ENCODE data around the gene TRPV4. TPM values are rescaled to one million over a fixed set of nuclear protein-coding genes. Genes with fewer than 3 reads are reported as not detected.

Gene TRPV4
- total and polyA plus RNA-seq, 2 donors (not counting 3 experiments of a cell fraction or from before 2014, with no cell fraction given): 8.8 to 22.3 TPM

DNA sequence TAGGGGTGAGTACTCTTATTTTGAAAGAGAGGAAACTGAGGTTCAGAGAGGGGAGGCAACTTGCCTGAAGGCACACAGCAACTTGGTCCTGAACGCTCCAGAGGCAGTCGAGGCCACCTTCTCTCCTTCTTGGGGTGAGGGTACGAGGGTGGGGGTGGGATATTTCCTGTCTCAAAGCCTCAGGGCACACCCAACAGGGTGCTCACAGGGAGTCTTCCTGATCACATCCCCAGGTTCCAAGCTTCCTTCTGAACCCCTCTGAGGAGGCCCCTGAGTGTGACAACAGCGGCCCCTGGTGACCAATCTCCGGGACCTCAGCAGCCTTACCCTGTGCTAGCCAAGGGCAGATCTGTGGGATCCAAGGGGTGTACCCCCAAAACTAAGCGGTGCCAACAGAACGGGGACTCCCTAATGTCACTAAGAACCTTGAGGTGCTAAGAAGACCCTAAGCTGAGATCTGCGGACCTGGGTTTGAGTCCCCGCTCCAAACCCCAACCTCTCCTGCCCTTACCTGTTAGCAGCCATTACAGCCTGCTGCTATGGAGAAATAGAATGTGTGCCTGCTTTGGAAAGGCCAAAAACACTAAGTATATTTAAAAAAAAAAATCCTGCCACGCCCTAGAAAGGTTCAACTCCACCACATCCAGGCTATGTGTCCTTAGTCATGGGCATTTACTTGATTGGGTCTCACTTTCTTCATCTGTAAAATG is 57.9 kb downstream of the TRPV4 start:
- dilution Hi-C loops (cut with MboI; ENCODE audit: extremely low pct_ligation_motif_present, low sequenced_read_pairs) (no loop called here), intact Hi-C loops (cut with micrococcal nuclease) (loop anchor here (1.0 to 5.0 kb wide), 6 partner anchors 58 to 347 kb away; partner anchors contain the start of genes MMAB and MVK)
- Histone ChIP-seq H2AFZ (ENCODE audit: low read depth, low read length) (no peak overlapping the region), H3K27me3 (ENCODE audit: control insufficient read depth in 2 of 2, insufficient read depth in 2 of 2, low read length in 2 of 2) (no peaks in the 10 kb centered on the region), H3K79me2 (ENCODE audit: control insufficient read depth, insufficient read depth, low read length) (no peaks in the 10 kb centered on the region), H3K9ac (replicated peaks; ENCODE audit: extremely low read depth, insufficient read depth, low read length) (no peak overlapping the region), H3K9me3 (replicated peaks; ENCODE audit: control insufficient read depth, insufficient read depth, low read length) (no peaks in the 10 kb centered on the region), H3K4me3 (replicated peaks in 1 of 3; ENCODE audit: insufficient read depth in 1 of 3, low read depth in 1 of 3, low read length in 3 of 3) (no peak overlapping the region), H3K4me2 (ENCODE audit: insufficient read depth, low read length) (no peak overlapping the region), H3K4me1 (ENCODE audit: control insufficient read depth, extremely low read depth, insufficient read depth, low read length) (no peaks in the 10 kb centered on the region), H3K27ac (ENCODE audit: insufficient read depth, low read depth, low read length) (no peak overlapping the region), H3K9me1 (replicated peaks; ENCODE audit: control insufficient read depth, extremely low read depth, insufficient read depth, low read length) (no peaks in the 10 kb centered on the region), H3K36me3 (ENCODE audit: control insufficient read depth in 2 of 2, extremely low read depth in 1 of 2, insufficient read depth in 2 of 2, low read length in 2 of 2) (no peaks in the 10 kb centered on the region), H4K20me1 (replicated peaks; ENCODE audit: control insufficient read depth, extremely low read depth, insufficient read depth, low read length) (no peaks in the 10 kb centered on the region)
- DNase-seq (ENCODE audit: low read depth, low spot score) (peak; percentile 62), FAIRE-seq (peak; percentile 85)
- no TSS peak for BruUV-seq (replicated peaks)
- no peak for TF ChIP-seq JUN (IDR thresholded peaks at IDR 0.05; ENCODE audit: borderline replicate concordance, insufficient read depth, insufficient read length, low read depth)
- TF ChIP-seq, protein P1, sequence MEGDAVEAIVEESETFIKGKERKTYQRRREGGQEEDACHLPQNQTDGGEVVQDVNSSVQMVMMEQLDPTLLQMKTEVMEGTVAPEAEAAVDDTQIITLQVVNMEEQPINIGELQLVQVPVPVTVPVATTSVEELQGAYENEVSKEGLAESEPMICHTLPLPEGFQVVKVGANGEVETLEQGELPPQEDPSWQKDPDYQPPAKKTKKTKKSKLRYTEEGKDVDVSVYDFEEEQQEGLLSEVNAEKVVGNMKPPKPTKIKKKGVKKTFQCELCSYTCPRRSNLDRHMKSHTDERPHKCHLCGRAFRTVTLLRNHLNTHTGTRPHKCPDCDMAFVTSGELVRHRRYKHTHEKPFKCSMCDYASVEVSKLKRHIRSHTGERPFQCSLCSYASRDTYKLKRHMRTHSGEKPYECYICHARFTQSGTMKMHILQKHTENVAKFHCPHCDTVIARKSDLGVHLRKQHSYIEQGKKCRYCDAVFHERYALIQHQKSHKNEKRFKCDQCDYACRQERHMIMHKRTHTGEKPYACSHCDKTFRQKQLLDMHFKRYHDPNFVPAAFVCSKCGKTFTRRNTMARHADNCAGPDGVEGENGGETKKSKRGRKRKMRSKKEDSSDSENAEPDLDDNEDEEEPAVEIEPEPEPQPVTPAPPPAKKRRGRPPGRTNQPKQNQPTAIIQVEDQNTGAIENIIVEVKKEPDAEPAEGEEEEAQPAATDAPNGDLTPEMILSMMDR (IDR thresholded peaks at IDR 0.05; ENCODE audit: extremely low read depth in 1 of 2, insufficient read depth in 1 of 2, low read depth in 1 of 2, low read length in 2 of 2): peak; percentile 91
- POLR2A ChIA-PET: no interaction called here
- CTCF ChIA-PET: interaction anchor here (0.5 to 7.3 kb wide), 44 partner anchors 9 to 382 kb away, joined by 3 to 252 read pairs (median 4); partner anchors contain the start of genes MMAB, MVK and TRPV4

DNA sequence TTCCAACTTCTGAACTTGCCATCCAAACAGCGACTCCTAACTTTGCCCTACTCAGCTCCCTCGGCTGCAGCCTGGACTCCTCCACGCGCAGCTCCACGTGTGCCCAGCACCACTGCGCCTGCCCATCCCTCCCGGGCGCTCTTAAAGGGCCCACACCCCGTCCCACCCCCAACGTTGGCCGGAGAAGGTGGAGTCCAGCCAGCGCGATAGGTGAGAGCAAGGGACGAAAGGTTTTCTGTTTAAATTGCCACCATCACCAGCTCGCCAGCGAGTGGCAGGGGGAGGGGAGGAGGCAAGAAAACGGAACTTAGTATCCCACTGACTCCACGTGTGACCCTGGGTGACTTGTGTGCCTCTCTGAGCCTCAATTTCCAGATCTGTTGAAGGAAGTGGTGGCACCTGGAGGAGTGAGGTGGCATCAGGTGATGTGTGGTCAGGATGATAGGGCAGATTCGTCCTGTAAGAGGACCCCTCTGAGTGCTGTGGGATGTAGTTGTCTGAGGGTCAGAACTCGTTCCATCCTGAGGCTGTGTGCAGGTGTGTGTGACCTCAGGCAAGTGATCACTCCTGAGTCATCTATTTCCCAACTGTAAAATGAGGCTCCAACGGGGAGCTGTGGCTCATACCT is 59.7 kb downstream of the TRPV4 start:
- H4K20me1 ChIP-seq (replicated peaks; ENCODE audit: control insufficient read depth, extremely low read depth, insufficient read depth, low read length): no peaks in the 10 kb centered on the region
- H3K4me2 ChIP-seq (ENCODE audit: insufficient read depth, low read length): no peak overlapping the region
- CTCF ChIA-PET: interaction anchor here (0.7 to 7.3 kb wide), 9 partner anchors 39 to 346 kb away, joined by 3 to 252 read pairs (median 11); no protein-coding TSS in a partner anchor
- FAIRE-seq (no peak), DNase-seq (ENCODE audit: low read depth, low spot score) (no peak)
- POLR2A ChIA-PET: no interaction called here
- H3K9me1 ChIP-seq (replicated peaks; ENCODE audit: control insufficient read depth, extremely low read depth, insufficient read depth, low read length): no peaks in the 10 kb centered on the region
- no peaks in the 10 kb centered on the region for H3K4me1 ChIP-seq (ENCODE audit: control insufficient read depth, extremely low read depth, insufficient read depth, low read length)
- no peak overlapping the region for H3K9ac ChIP-seq (replicated peaks; ENCODE audit: extremely low read depth, insufficient read depth, low read length)
- no peaks in the 10 kb centered on the region for H3K36me3 ChIP-seq (ENCODE audit: control insufficient read depth in 2 of 2, extremely low read depth in 1 of 2, insufficient read depth in 2 of 2, low read length in 2 of 2)
- no peak overlapping the region for H2AFZ ChIP-seq (ENCODE audit: low read depth, low read length)
- TF ChIP-seq FOS (IDR thresholded peaks at IDR 0.05; ENCODE audit: borderline replicate concordance, insufficient read depth, low read length) (no peak), MYC (IDR thresholded peaks at IDR 0.05; ENCODE audit: low read depth, low read length) (no peak), EZH2 (IDR thresholded peaks at IDR 0.05; ENCODE audit: borderline replicate concordance, low read depth, low read length, severe bottlenecking) (no peak), POLR2A (IDR thresholded peaks at IDR 0.05; ENCODE audit: low read depth, low read length) (no peak), GATA2 (IDR thresholded peaks at IDR 0.05; ENCODE audit: insufficient read depth, insufficient read length, low read depth, low read length) (no peak), JUN (IDR thresholded peaks at IDR 0.05; ENCODE audit: borderline replicate concordance, insufficient read depth, insufficient read length, low read depth) (no peak), POLR2AphosphoS5 (IDR thresholded peaks at IDR 0.05; ENCODE audit: insufficient read depth, low read depth, low read length) (no peak)
- TF ChIP-seq, protein P1 (IDR thresholded peaks at IDR 0.05; ENCODE audit: extremely low read depth in 1 of 2, insufficient read depth in 1 of 2, low read depth in 1 of 2, low read length in 2 of 2): no peak
- TF ChIP-seq, protein P2, sequence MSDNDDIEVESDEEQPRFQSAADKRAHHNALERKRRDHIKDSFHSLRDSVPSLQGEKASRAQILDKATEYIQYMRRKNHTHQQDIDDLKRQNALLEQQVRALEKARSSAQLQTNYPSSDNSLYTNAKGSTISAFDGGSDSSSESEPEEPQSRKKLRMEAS (IDR thresholded peaks at IDR 0.05; ENCODE audit: insufficient read depth, insufficient read length): no peak
- H3K4me3 ChIP-seq (replicated peaks in 1 of 3; ENCODE audit: insufficient read depth in 1 of 3, low read depth in 1 of 3, low read length in 3 of 3): no peak overlapping the region
- no peaks in the 10 kb centered on the region for H3K9me3 ChIP-seq (replicated peaks; ENCODE audit: control insufficient read depth, insufficient read depth, low read length)
- H3K27me3 ChIP-seq (ENCODE audit: control insufficient read depth in 2 of 2, insufficient read depth in 2 of 2, low read length in 2 of 2): no peaks in the 10 kb centered on the region
- H3K79me2 ChIP-seq (ENCODE audit: control insufficient read depth, insufficient read depth, low read length): no peaks in the 10 kb centered on the region
- dilution Hi-C loops (cut with MboI; ENCODE audit: extremely low pct_ligation_motif_present, low sequenced_read_pairs): no loop called here
- intact Hi-C loops (cut with micrococcal nuclease): no loop called here
- no peak overlapping the region for H3K27ac ChIP-seq (ENCODE audit: insufficient read depth, low read depth, low read length)
- no TSS peak for BruUV-seq (replicated peaks)

Data from endothelial cell of umbilical vein (primary cell).